PFSK-1 (cell line): ENCODE results near the gene DENND1B.

Experiments used
- FOXP2 ChIP-seq: optimal IDR thresholded peaks from 2 replicates; pipeline ENCODE3; 2011; ENCODE audit warnings: borderline replicate concordance, control low read depth, inconsistent platforms; ENCODE audit not compliant: insufficient read depth; ENCODE audit errors: extremely low read length, extremely low read depth
- POLR2AphosphoS5 ChIP-seq: IDR thresholded peaks from 2 replicates; pipeline ENCODE4 v1.6.1; 2012; ENCODE audit warnings: low read depth, mild to moderate bottlenecking, control low read depth, low read length, moderate library complexity
- SIN3A ChIP-seq: IDR thresholded peaks from 2 replicates; pipeline ENCODE4 v1.6.1; 2012; ENCODE audit warnings: mild to moderate bottlenecking, low read length, moderate library complexity, borderline replicate concordance; ENCODE audit not compliant: insufficient read depth
- TAF1 ChIP-seq: IDR thresholded peaks from 2 replicates; pipeline ENCODE4 v1.6.1; 2012; ENCODE audit warnings: low read length, control low read depth, borderline replicate concordance; ENCODE audit not compliant: insufficient read depth
- TF ChIP-seq, protein P1 (sequence below), 2 experiments: IDR thresholded peaks; 2 replicates each; pipeline versions ENCODE4 v1.6.1 to v1.8.0; 2011 to 2012; ENCODE audit warnings: low read depth in 2 of 2, low read length in 2 of 2, control low read depth in 1 of 2, inconsistent platforms in 1 of 2, mild to moderate bottlenecking in 1 of 2, moderate library complexity in 1 of 2; ENCODE audit not compliant: insufficient read depth in 1 of 2

The DENND1B gene

DNA sequence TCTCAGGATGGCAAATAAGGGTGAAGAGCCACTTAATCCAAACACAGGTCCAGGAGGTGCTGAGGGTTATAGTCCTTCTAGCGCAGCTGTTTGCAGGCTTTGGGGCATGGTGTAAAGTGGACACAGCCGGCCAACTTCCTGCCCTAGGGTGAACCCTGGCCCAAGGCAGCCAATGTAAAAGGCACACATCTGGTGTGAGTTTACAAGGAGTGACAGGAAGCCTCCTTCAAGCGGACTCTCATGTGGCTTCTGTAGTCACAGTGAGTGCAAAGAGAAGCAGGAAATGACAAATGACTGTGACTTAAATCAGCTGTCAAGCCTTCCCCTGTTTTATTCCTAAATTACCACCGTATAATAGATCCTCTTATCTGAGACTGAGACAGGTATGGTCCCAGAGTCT lies 294.2 kb downstream of the DENND1B start:
- TF ChIP-seq FOXP2 (peak; percentile 75), TAF1 (peak; percentile 54; the same call in 1 of the 2 replicates), SIN3A (no peak), POLR2AphosphoS5 (peak; percentile 61)
- TF ChIP-seq, protein P1, sequence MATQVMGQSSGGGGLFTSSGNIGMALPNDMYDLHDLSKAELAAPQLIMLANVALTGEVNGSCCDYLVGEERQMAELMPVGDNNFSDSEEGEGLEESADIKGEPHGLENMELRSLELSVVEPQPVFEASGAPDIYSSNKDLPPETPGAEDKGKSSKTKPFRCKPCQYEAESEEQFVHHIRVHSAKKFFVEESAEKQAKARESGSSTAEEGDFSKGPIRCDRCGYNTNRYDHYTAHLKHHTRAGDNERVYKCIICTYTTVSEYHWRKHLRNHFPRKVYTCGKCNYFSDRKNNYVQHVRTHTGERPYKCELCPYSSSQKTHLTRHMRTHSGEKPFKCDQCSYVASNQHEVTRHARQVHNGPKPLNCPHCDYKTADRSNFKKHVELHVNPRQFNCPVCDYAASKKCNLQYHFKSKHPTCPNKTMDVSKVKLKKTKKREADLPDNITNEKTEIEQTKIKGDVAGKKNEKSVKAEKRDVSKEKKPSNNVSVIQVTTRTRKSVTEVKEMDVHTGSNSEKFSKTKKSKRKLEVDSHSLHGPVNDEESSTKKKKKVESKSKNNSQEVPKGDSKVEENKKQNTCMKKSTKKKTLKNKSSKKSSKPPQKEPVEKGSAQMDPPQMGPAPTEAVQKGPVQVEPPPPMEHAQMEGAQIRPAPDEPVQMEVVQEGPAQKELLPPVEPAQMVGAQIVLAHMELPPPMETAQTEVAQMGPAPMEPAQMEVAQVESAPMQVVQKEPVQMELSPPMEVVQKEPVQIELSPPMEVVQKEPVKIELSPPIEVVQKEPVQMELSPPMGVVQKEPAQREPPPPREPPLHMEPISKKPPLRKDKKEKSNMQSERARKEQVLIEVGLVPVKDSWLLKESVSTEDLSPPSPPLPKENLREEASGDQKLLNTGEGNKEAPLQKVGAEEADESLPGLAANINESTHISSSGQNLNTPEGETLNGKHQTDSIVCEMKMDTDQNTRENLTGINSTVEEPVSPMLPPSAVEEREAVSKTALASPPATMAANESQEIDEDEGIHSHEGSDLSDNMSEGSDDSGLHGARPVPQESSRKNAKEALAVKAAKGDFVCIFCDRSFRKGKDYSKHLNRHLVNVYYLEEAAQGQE (IDR thresholded peaks at IDR 0.05; ENCODE audit: insufficient read depth in 1 of 2, low read depth in 2 of 2, low read length in 2 of 2): peak in 1 of 2 experiments; percentile 64; a peak in 2 of 4 replicates

DNA sequence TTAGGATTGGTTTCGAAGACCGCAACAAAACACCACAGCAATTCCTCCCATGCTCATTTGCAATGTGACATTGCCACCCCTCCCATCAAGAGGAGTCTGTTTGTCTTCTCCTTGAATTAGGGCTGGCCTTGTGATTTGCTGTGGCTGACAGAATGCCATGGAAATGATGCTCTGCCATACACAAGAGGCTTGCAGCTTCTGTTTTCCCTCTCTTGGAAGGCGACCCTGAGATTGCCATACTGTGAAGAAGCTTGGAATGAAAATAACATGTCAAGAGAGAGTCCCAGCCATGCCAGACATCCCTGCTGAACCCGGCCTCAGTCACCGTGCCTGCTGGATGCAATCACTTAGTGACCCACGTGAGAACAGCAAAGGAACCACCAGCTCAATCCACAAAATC lies 294.8 kb downstream of the DENND1B start:
- TF ChIP-seq FOXP2 (no peak), POLR2AphosphoS5 (no peak), SIN3A (no peak), TAF1 (no peak)
- TF ChIP-seq, protein P1 (IDR thresholded peaks at IDR 0.05; ENCODE audit: insufficient read depth in 1 of 2, low read depth in 2 of 2, low read length in 2 of 2): no peak

DNA sequence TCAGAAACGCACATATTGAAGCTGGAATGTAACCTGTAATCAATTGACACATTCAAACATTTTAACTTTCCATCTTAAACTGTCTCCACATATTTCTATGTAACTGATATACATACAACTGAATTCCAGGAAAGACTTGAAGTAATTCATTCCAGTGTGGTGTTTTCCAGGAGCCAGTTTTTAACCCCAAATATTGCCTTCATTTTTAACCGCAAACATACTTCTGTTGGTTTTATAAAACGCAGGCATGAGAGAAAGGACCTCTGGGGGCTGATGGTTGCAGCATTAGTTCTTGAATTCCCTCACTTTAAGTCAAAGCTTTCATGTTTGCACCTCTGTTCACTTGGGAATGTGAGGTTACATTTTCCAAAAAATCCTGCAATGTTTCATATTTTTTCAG lies 303.1 kb downstream of the DENND1B start:
- TF ChIP-seq POLR2AphosphoS5 (no peak), TAF1 (no peak), SIN3A (no peak), FOXP2 (no peak)
- TF ChIP-seq, protein P1 (IDR thresholded peaks at IDR 0.05; ENCODE audit: insufficient read depth in 1 of 2, low read depth in 2 of 2, low read length in 2 of 2): no peak

DNA sequence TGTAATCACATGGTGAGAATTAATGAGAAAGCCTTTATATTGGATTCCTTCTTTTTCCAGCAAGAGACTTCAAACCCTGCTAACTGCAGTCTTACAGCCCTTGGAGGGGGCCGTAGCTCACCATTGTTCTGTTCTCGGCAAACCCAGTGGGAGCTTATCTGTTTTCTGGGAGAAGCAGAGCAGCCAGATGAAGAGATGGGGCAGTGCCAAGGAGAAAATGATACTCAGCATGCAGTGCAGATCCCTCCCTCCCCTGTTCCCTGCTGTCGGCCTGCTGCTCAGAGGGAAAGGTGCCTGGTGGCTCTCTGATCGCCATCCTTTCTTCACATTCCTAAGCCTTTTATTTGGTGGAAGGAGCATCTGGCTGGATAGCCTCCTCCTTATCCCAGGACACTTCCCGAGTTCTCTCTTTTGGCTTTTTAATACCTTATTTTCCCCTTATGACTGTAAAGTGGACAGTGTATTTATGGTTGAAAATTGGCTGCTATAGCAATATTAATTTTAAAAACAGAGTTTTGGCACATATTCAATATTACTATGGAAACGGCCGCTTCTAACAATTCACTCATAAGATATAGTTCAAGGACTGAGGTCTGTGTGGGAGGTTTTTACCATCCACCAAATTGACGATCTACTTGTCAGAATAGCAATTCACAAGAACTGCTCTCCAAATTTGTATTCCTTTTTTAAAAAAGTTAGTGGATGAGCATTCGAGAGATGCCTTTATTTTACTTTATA lies 303.9 kb downstream of the DENND1B start:
- TF ChIP-seq TAF1 (no peak), POLR2AphosphoS5 (no peak), FOXP2 (no peak), SIN3A (no peak)
- TF ChIP-seq, protein P1 (IDR thresholded peaks at IDR 0.05; ENCODE audit: insufficient read depth in 1 of 2, low read depth in 2 of 2, low read length in 2 of 2): no peak

DNA sequence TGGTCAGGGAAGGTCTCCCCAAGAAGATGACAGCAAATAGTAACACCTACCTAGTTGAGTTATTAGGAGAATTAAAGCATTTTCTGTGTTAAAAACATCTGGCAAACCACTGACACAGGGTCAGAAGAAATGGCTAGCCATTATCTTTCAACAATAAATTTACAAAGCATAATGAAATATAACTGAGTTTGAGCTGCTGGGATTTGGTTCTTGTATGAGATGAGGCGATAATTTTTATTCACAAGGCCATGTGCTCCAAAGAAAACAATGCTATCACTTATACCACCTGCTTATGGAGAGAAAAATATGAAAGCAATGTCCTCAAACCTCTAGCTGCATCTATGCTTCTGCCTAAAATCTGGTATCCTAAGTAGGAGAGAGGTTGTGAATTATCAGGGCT lies 304.9 kb downstream of the DENND1B start:
- TF ChIP-seq POLR2AphosphoS5 (no peak), FOXP2 (no peak), SIN3A (no peak), TAF1 (no peak)
- TF ChIP-seq, protein P1 (IDR thresholded peaks at IDR 0.05; ENCODE audit: insufficient read depth in 1 of 2, low read depth in 2 of 2, low read length in 2 of 2): no peak
